MM.1S (cell line): ENCODE measurements around the gene NUCB1.

Source experiments
- DNase-seq: peaks from one replicate; pipeline ENCODE4 v3.0.0-alpha.2; 2015
- H2AFZ ChIP-seq: fragments of 300-600 bp; sonication (generic); 2 replicates; pipeline ENCODE4 v1.6.0; 2016; ENCODE audit warnings: antibody characterized with exemption, low read length
- H3F3A ChIP-seq: fragments of 300-600 bp; sonication (generic); 2 replicates; pipeline ENCODE4 v1.6.1; 2016; ENCODE audit warnings: mild to moderate bottlenecking, antibody characterized with exemption, low read length, moderate library complexity, mixed read lengths; ENCODE audit not compliant: insufficient read depth
- H3K27ac ChIP-seq: fragments of 300-600 bp; sonication (generic); 2 replicates; pipeline ENCODE4 v1.5.1; 2016; ENCODE audit warnings: mild to moderate bottlenecking, low read length
- H3K27me3 ChIP-seq: fragments of 300-600 bp; sonication (generic); replicated peaks from 2 replicates; pipeline ENCODE4 v1.6.0; 2016; ENCODE audit warnings: low read length; ENCODE audit not compliant: insufficient read depth
- H3K36me3 ChIP-seq: fragments of 300-600 bp; sonication (generic); replicated peaks from 2 replicates; pipeline ENCODE4 v1.6.1; 2016; ENCODE audit warnings: mild to moderate bottlenecking, low read length, mixed read lengths; ENCODE audit not compliant: insufficient read depth
- H3K4me1 ChIP-seq: fragments of 300-600 bp; sonication (generic); 2 replicates; pipeline ENCODE4 v1.6.1; 2016; ENCODE audit warnings: low read length, mixed read lengths
- H3K4me2 ChIP-seq: fragments of 300-600 bp; sonication (generic); 2 replicates; pipeline ENCODE4 v1.6.0; 2016; ENCODE audit warnings: low read depth, low read length
- H3K4me3 ChIP-seq: fragments of 300-600 bp; sonication (generic); 2 replicates; pipeline ENCODE4 v1.5.1; 2016; ENCODE audit warnings: low read length, mixed read lengths
- H3K79me2 ChIP-seq: fragments of 300-600 bp; sonication (generic); 2 replicates; pipeline ENCODE4 v1.6.1; 2016; ENCODE audit warnings: mixed run types, low read length, mixed read lengths
- H3K9ac ChIP-seq: fragments of 300-600 bp; sonication (generic); 2 replicates; pipeline ENCODE4 v1.6.1; 2016; ENCODE audit warnings: low read length, mixed read lengths
- H3K9me2 ChIP-seq: fragments of 300-600 bp; sonication (generic); replicated peaks from 2 replicates; pipeline ENCODE4 v1.6.1; 2016; ENCODE audit warnings: mild to moderate bottlenecking, low read length, mixed read lengths; ENCODE audit not compliant: insufficient read depth
- H3K9me3 ChIP-seq: fragments of 300-600 bp; sonication (generic); replicated peaks from 2 replicates; pipeline ENCODE4 v1.6.1; 2016; ENCODE audit warnings: mild to moderate bottlenecking, low read length, mixed read lengths; ENCODE audit not compliant: insufficient read depth
- H4K20me1 ChIP-seq: fragments of 300-600 bp; sonication (generic); 2 replicates; pipeline ENCODE4 v1.6.1; 2016; ENCODE audit warnings: mild to moderate bottlenecking, low read length, moderate library complexity, mixed read lengths; ENCODE audit not compliant: insufficient read depth
- CTCF ChIP-seq: fragments of 300-600 bp; sonication (generic); IDR thresholded peaks from 2 replicates; pipeline ENCODE4 v1.5.1; 2016; ENCODE audit warnings: antibody characterized with exemption, low read length, mixed read lengths
- EZH2 ChIP-seq: fragments of 300-600 bp; sonication (generic); optimal IDR thresholded peaks from 2 replicates; pipeline ENCODE3; 2017; ENCODE audit warnings: low read depth, mild to moderate bottlenecking, antibody characterized with exemption, low read length, mixed read lengths
- EZH2phosphoT487 ChIP-seq: fragments of 300-600 bp; sonication (generic); IDR thresholded peaks from 2 replicates; pipeline ENCODE4 v1.6.1; 2018; ENCODE audit warnings: antibody characterized with exemption, low read length

Gene NUCB1

DNA sequence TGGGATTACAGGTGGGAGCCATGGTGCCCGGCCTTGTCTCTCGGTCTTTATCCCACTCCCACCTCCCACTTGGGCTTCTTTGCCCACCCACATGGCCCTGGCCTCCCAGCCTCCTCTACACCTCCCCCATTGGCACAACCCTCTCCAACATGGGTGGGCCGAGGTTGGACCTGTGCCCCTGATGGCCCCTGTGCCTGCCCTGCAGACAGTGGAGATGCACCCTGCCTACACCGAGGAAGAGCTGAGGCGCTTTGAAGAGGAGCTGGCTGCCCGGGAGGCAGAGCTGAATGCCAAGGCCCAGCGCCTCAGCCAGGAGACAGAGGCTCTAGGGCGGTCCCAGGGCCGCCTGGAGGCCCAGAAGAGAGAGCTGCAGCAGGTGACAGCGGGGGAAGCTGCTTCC lies 20.8 kb downstream of the NUCB1 start:
- Histone ChIP-seq H3K36me3 (no peaks in the 10 kb centered on the region), H3K4me1 (no peaks in the 10 kb centered on the region)

GRCh38 chr19:48921721-48922500 lies 21.8 kb downstream of the NUCB1 start:
- no peak for DNase-seq
- TF ChIP-seq EZH2 (no peak), EZH2phosphoT487 (no peak), CTCF (no peak)
- Histone ChIP-seq H3K4me1 (no peaks in the 10 kb centered on the region), H3K9ac (no peak overlapping the region), H3K36me3 (no peaks in the 10 kb centered on the region), H2AFZ (no peak overlapping the region), H3K9me3 (no peaks in the 10 kb centered on the region), H3K79me2 (no peaks in the 10 kb centered on the region), H3F3A (no peaks in the 10 kb centered on the region; the same call in 1 of the 2 replicates), H3K27me3 (no peaks in the 10 kb centered on the region), H3K9me2 (no peaks in the 10 kb centered on the region), H3K27ac (no peak overlapping the region), H3K4me2 (no peak overlapping the region), H3K4me3 (no peak overlapping the region), H4K20me1 (no peaks in the 10 kb centered on the region)

More for the DNA sequence above, 20.8 kb downstream of the NUCB1 start:
- no peak overlapping the region for H3K9ac ChIP-seq
- no peak overlapping the region for H3K4me2 ChIP-seq
- no peak overlapping the region for H3K4me3 ChIP-seq
- no peak overlapping the region for H2AFZ ChIP-seq
- no peaks in the 10 kb centered on the region for H3F3A ChIP-seq
- TF ChIP-seq CTCF (no peak), EZH2phosphoT487 (no peak), EZH2 (no peak)
- H3K27ac ChIP-seq = no peak overlapping the region
- no peaks in the 10 kb centered on the region for H4K20me1 ChIP-seq
- no peaks in the 10 kb centered on the region for H3K79me2 ChIP-seq
- no peaks in the 10 kb centered on the region for H3K27me3 ChIP-seq
- H3K9me3 ChIP-seq = no peaks in the 10 kb centered on the region
- no peak for DNase-seq
- H3K9me2 ChIP-seq = no peaks in the 10 kb centered on the region

GRCh38 chr19:48922548-48923490 lies 22.7 kb downstream of the NUCB1 start:
- Histone ChIP-seq H3K27me3 (no peaks in the 10 kb centered on the region), H3K79me2 (no peaks in the 10 kb centered on the region), H3K4me1 (no peaks in the 10 kb centered on the region), H3F3A (no peaks in the 10 kb centered on the region; the same call in 1 of the 2 replicates), H2AFZ (no peak overlapping the region), H3K9me2 (no peaks in the 10 kb centered on the region), H3K9ac (no peak overlapping the region), H4K20me1 (no peaks in the 10 kb centered on the region), H3K4me2 (no peak overlapping the region), H3K9me3 (no peaks in the 10 kb centered on the region), H3K36me3 (no peaks in the 10 kb centered on the region), H3K27ac (no peak overlapping the region), H3K4me3 (no peak overlapping the region)
- TF ChIP-seq CTCF (no peak), EZH2 (no peak), EZH2phosphoT487 (no peak)
- DNase-seq = no peak
